SK-N-SH (cell line): ENCODE results near the gene PPP2R5C. TPM values are rescaled to one million over a fixed set of nuclear protein-coding genes. Genes with fewer than 3 reads are reported as not detected.

Source experiments
- CTCF ChIA-PET: fragments of 300-600, 350-600 bp; formaldehyde crosslinking; extraction: SDS; loops from one replicate; lab custom pipeline; 2021; lab: Yijun Ruan, JAX
- POLR2A ChIA-PET: fragments of 350-600 bp; sonication (Branson Sonifier 250); formaldehyde crosslinking; extraction: SDS; loops from one replicate; lab custom pipeline; 2020; ENCODE audit warnings: antibody characterized with exemption, inconsistent platforms; lab: Yijun Ruan, JAX
- DNase-seq: peaks from one replicate; pipeline ENCODE4 v3.0.0; 2012
- H2AFZ ChIP-seq: fragments of 200-600 bp; sonication (generic); 2 replicates; pipeline ENCODE4 v1.8.1; 2016; ENCODE audit warnings: antibody characterized with exemption, mild to moderate bottlenecking, low read depth
- H3F3A ChIP-seq: fragments of 200-600 bp; sonication (generic); replicated peaks from 2 replicates; pipeline ENCODE3; 2016; ENCODE audit warnings: antibody characterized with exemption, mild to moderate bottlenecking; ENCODE audit not compliant: insufficient read depth
- H3K27ac ChIP-seq, 2 experiments: fragments of 200-500 bp in 1 of 2; fragments of 200-600 bp in 1 of 2; sonication (Bioruptor generic) in 1 of 2; sonication (generic), shearing (Covaris generic) in 1 of 2; 2 replicates each; pipeline versions ENCODE4 v1.5.1 to v1.6.1; 2014 to 2016; ENCODE audit warnings: low read depth in 2 of 2, inconsistent platforms in 1 of 2, low read length in 1 of 2, mild to moderate bottlenecking in 1 of 2, mixed read lengths in 1 of 2
- H3K27me3 ChIP-seq: fragments of 200-600 bp; sonication (generic), shearing (Covaris generic); 2 replicates; pipeline ENCODE4 v1.6.1; 2016; ENCODE audit warnings: mixed run types; ENCODE audit not compliant: insufficient read depth
- H3K36me3 ChIP-seq, 2 experiments: fragments of 200-500 bp in 1 of 2; fragments of 200-600 bp in 1 of 2; sonication (Bioruptor generic) in 1 of 2; sonication (generic) in 1 of 2; replicated peaks in 1 of 2; 2 replicates each; pipeline versions ENCODE3 to v1.5.1; 2014 to 2016; ENCODE audit warnings: low read length in 1 of 2, mild to moderate bottlenecking in 1 of 2; ENCODE audit not compliant: insufficient read depth in 2 of 2, control insufficient read depth in 1 of 2
- H3K4me1 ChIP-seq, 2 experiments: fragments of 200-500 bp in 1 of 2; fragments of 200-600 bp in 1 of 2; sonication (Bioruptor generic) in 1 of 2; sonication (generic), shearing (Covaris generic) in 1 of 2; 2 replicates each; pipeline versions ENCODE4 v1.5.1 to v1.6.1; 2014 to 2016; ENCODE audit warnings: low read depth in 1 of 2, low read length in 1 of 2, mixed run types in 1 of 2; ENCODE audit not compliant: insufficient read depth in 2 of 2, control insufficient read depth in 1 of 2
- H3K4me2 ChIP-seq: fragments of 200-600 bp; sonication (generic), shearing (Covaris generic); 2 replicates; pipeline ENCODE4 v1.6.1; 2017; ENCODE audit warnings: mixed run types
- H3K4me3 ChIP-seq, 2 experiments: fragments of 200-500 bp in 1 of 2; fragments of 200-600 bp in 1 of 2; sonication (Bioruptor generic) in 1 of 2; sonication (generic), shearing (Covaris generic) in 1 of 2; 2 replicates each; pipeline versions ENCODE4 v1.5.1 to v1.8.1; 2014 to 2016; ENCODE audit warnings: low read depth in 2 of 2, inconsistent platforms in 1 of 2, low read length in 1 of 2, mild to moderate bottlenecking in 1 of 2, mixed read lengths in 1 of 2, moderate library complexity in 1 of 2
- H3K79me2 ChIP-seq: fragments of 200-600 bp; sonication (generic); 2 replicates; pipeline ENCODE4 v1.8.1; 2017; ENCODE audit warnings: mild to moderate bottlenecking; ENCODE audit not compliant: insufficient read depth
- H3K9ac ChIP-seq: fragments of 200-600 bp; sonication (generic); 2 replicates; pipeline ENCODE4 v1.6.1; 2017; ENCODE audit warnings: mixed run types
- H3K9me2 ChIP-seq: fragments of 200-600 bp; sonication (generic); 2 replicates; pipeline ENCODE4 v1.6.1; 2017; ENCODE audit warnings: mixed run types
- H3K9me3 ChIP-seq: fragments of 200-600 bp; sonication (generic); 2 replicates; pipeline ENCODE4 v1.6.1; 2017; ENCODE audit warnings: mixed run types, mild to moderate bottlenecking, moderate library complexity
- H4K20me1 ChIP-seq: fragments of 200-600 bp; sonication (generic); 2 replicates; pipeline ENCODE4 v1.6.1; 2017; ENCODE audit warnings: mild to moderate bottlenecking, mixed run types; ENCODE audit not compliant: insufficient read depth
- IRF3 ChIP-seq: fragments of 150-350 bp; IDR thresholded peaks from 2 replicates; pipeline ENCODE4 v1.6.1; 2016; ENCODE audit warnings: mild to moderate bottlenecking, low read depth, low read length
- MAX ChIP-seq: IDR thresholded peaks from 2 replicates; pipeline ENCODE4 v1.4.0; 2012; ENCODE audit warnings: low read depth
- WGBS: methylation state at CpG from one replicate; pipeline ENCODE4 v1.1.6; 2017; ENCODE audit warnings: low lambda C conversion rate; 5-methylcytosine and 5-hydroxymethylcytosine counted together
- polyA plus RNA-seq, 3 experiments: library from polyadenylated mRNA; depleted of rRNA; stranded (reverse); fragments of >200 nt; gene quantifications; 2 replicates each; pipeline ENCODE4 v1.2.3, GENCODE V29; 2012
- small RNA-seq, 7 experiments: library from RNA; depleted of rRNA; stranded (forward); fragments of <200 nt; gene quantifications; one replicate each; pipeline ENCODE3, GENCODE V24; 2012

PPP2R5C gene
- polyA plus RNA-seq, 1 of the 3 experiments (the other 2 are of a cell fraction), result 43.7 TPM

- TF ChIP-seq MAX (no peak), IRF3 (no peak)
- Histone ChIP-seq H3K4me3 (no peak overlapping the region), H3K79me2 (peaks cover 93% of the 10 kb centered on the region), H3K9ac (no peak overlapping the region), H3K36me3 (peaks cover 26 to 44% of the 10 kb centered on the region in 2 experiments), H3F3A (peaks cover 48% of the 10 kb centered on the region), H3K4me2 (no peak overlapping the region), H3K9me2 (no peaks in the 10 kb centered on the region), H3K27me3 (no peaks in the 10 kb centered on the region), H4K20me1 (peaks cover 49% of the 10 kb centered on the region), H2AFZ (no peak overlapping the region), H3K27ac (peak overlapping the region in 1 of 2 experiments; percentile 27; a peak in 1 of 4 replicates), H3K4me1 (peaks cover 4 to 32% of the 10 kb centered on the region in 2 experiments), H3K9me3 (no peaks in the 10 kb centered on the region)
- POLR2A ChIA-PET, result no interaction called here
- no peak for DNase-seq
- CTCF ChIA-PET, result no interaction called here
- WGBS, result 97% methylated on average over 7 of the region's 7 CpGs
These were observed 213.7 kb downstream of the PPP2R5C start for GRCh38 chr14:101975231-101975630.

Small RNA genes lying within 50 kb of the gene (small RNA-seq; reads per million reads assigned to genes)
- gene AL118558.2, result 0 to 0.13 (median 0) reads per million in 7 experiments
- gene RNU6-790P, result 0 reads per million in 7 experiments

Other genes with a start within 250 kb of the PPP2R5C start
- gene DIO3, start 200.2 kb upstream of the PPP2R5C start, polyA plus RNA-seq (2012; rRNA removed), result 0.03 TPM in 1 of 2 replicates, not detected in the other
- 110 and 140 TPM in 2 replicates for gene DYNC1H1, start 202.9 kb downstream of the PPP2R5C start, polyA plus RNA-seq (2012; rRNA removed)